ENCODE results near the gene MARCHF3. TPM values are rescaled to one million over a fixed set of nuclear protein-coding genes. Genes with fewer than 3 reads are reported as not detected.
"Not testable (repeated sequence)": the region's sequence is repeated elsewhere in the genome, so short reads cannot be mapped to it uniquely, and the experiment has no call there.

Gene MARCHF3
- total RNA-seq, 6 experiments from 2014 or later = 0.33 to 4.3 (median 0.77) TPM

DNA sequence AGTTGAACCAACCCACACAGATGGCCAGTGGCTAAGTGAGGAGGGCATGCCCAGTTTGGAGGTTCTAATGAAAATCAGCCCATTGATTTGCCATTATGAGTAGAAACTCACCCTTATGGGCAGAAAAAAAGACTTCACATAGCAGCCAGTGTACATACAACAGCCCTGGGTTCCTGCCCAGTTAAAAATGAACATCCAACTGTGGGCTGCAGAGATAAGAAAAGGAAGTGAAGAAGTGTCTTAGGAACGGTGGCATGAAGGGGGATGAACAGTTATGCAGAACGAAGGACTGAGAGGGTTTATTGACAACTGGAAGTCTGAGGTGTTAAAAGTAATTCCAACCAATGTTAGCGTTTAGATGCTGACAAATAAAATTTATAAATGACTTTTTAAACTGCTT is 118.4 kb downstream of the MARCHF3 start:
- H3K36me3 ChIP-seq = no peaks in the 10 kb centered on the region
- ATAC-seq (no peak), DNase-seq (no peak)
- H3K27me3 ChIP-seq = no peaks in the 10 kb centered on the region
- no peaks in the 10 kb centered on the region for H3K4me1 ChIP-seq
- intact Hi-C loops (cut with DNase I) = no loop called here
- H3K27ac ChIP-seq = no peak overlapping the region
- 57% methylated on average over 3 of the region's 3 CpGs for WGBS (ENCODE audit: insufficient coverage, low coverage, low lambda C conversion rate, missing lambda C conversion rate)
- no peak overlapping the region for H3K4me3 ChIP-seq
- TF ChIP-seq, protein P1, sequence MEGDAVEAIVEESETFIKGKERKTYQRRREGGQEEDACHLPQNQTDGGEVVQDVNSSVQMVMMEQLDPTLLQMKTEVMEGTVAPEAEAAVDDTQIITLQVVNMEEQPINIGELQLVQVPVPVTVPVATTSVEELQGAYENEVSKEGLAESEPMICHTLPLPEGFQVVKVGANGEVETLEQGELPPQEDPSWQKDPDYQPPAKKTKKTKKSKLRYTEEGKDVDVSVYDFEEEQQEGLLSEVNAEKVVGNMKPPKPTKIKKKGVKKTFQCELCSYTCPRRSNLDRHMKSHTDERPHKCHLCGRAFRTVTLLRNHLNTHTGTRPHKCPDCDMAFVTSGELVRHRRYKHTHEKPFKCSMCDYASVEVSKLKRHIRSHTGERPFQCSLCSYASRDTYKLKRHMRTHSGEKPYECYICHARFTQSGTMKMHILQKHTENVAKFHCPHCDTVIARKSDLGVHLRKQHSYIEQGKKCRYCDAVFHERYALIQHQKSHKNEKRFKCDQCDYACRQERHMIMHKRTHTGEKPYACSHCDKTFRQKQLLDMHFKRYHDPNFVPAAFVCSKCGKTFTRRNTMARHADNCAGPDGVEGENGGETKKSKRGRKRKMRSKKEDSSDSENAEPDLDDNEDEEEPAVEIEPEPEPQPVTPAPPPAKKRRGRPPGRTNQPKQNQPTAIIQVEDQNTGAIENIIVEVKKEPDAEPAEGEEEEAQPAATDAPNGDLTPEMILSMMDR (IDR thresholded peaks at IDR 0.05) = no peak
- TF ChIP-seq POLR2A (IDR thresholded peaks at IDR 0.05) = no peak
- H3K9me3 ChIP-seq = no peaks in the 10 kb centered on the region

DNA sequence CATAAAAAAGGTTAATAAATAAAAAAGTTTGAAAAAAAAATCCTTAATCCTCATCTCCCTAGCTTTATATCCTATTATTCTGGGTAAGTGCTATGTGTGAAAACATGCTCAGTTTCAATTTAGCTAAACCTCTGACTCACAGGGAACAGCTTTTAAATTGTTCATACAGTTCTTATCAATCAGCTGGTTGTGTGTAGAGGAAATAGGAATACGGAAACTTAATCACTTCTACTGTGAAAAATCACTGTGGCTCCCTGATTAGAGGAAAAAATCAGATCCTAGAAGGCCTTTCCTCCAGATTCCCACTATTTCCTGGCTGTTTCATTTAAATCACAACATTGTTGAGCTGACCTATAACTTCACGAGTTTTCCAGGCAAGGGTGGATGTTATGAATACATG is 120.5 kb downstream of the MARCHF3 start:
- H3K36me3 ChIP-seq = no peaks in the 10 kb centered on the region
- no peaks in the 10 kb centered on the region for H3K9me3 ChIP-seq
- H3K4me1 ChIP-seq = no peaks in the 10 kb centered on the region
- H3K27ac ChIP-seq = no peak overlapping the region
- TF ChIP-seq, protein P1 (IDR thresholded peaks at IDR 0.05) = no peak
- no peak for TF ChIP-seq POLR2A (IDR thresholded peaks at IDR 0.05)
- no peaks in the 10 kb centered on the region for H3K27me3 ChIP-seq
- DNase-seq = no peak
- intact Hi-C loops (cut with DNase I) = no loop called here
- ATAC-seq = peak; percentile 32 to 72 (median 56)
- 81% methylated on average over 2 of the region's 2 CpGs for WGBS (ENCODE audit: insufficient coverage, low coverage, low lambda C conversion rate, missing lambda C conversion rate)
- no peak overlapping the region for H3K4me3 ChIP-seq

DNA sequence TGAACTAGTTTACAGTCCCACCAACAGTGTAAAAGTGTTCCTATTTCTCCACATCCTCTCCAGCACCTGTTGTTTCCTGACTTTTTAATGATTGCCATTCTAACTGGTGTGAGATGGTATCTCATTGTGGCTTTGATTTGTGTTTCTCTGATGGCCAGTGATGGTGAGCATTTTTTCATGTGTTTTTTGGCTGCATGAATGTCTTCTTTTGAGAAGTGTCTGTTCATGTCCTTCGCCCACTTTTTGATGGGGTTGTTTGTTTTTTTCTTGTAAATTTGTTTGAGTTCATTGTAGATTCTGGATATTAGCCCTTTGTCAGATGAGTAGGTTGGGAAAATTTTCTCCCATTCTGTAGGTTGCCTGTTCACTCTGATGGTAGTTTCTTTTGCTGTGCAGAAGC is 126.0 kb downstream of the MARCHF3 start:
- intact Hi-C loops (cut with DNase I); ATAC-seq; DNase-seq; H3K4me3 ChIP-seq; H3K9me3 ChIP-seq; H3K4me1 ChIP-seq; H3K36me3 ChIP-seq; H3K27me3 ChIP-seq; H3K27ac ChIP-seq: not testable (repeated sequence)
- WGBS (ENCODE audit: insufficient coverage, low coverage, low lambda C conversion rate, missing lambda C conversion rate) = no CpG with 5 or more reads among the region's 1 CpG

DNA sequence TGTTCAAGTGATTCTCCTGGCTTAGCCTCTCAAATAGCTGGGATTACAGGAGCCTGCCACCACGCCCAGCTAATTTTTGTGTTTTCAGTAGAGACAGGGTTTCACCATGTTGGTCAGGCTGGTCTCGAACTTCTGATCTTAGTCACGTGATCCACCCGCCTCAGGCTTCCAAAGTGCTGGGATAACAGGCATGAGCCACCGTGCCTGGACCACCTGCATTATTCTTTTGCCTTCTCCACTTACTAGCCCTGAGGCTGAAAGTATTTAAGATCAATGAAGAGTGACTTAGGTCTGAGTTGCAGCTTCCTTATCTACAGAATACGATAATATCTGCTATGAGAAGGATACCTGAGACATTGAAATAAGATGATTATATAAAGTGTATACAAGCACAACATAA is 129.6 kb downstream of the MARCHF3 start:
- Histone ChIP-seq H3K9me3 (no peaks in the 10 kb centered on the region), H3K4me1 (no peaks in the 10 kb centered on the region), H3K4me3 (no peak overlapping the region), H3K27ac (no peak overlapping the region), H3K27me3 (no peaks in the 10 kb centered on the region), H3K36me3 (no peaks in the 10 kb centered on the region)
- no peak for DNase-seq
- 85% methylated on average over 6 of the region's 6 CpGs for WGBS (ENCODE audit: insufficient coverage, low coverage, low lambda C conversion rate, missing lambda C conversion rate)
- no peak for ATAC-seq
- intact Hi-C loops (cut with DNase I) = no loop called here
- TF ChIP-seq POLR2A (IDR thresholded peaks at IDR 0.05) = no peak
- TF ChIP-seq, protein P1 (IDR thresholded peaks at IDR 0.05) = no peak

DNA sequence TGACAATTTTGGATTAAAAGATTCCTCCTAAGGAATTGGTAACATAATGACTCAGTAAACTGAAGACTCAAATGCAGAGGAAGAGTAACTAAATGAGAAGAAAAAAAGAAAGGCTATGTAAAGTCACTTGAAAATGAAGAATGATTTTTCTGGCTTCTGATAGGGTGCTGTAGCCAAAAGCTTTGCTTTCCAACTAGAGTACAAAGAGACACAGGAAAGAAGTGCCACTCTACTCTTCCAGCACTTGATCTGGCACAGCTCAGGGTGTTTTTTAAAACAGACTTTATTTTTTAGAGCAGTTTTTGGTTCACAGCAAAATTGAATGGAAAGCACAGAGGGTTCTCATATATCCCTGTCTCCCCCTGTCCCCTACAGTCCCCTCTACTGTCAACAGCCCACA is 130.9 kb downstream of the MARCHF3 start:
- Histone ChIP-seq H3K27ac (no peak overlapping the region), H3K36me3 (no peaks in the 10 kb centered on the region), H3K4me3 (no peak overlapping the region), H3K4me1 (no peaks in the 10 kb centered on the region), H3K27me3 (no peaks in the 10 kb centered on the region), H3K9me3 (no peaks in the 10 kb centered on the region)
- DNase-seq = no peak
- TF ChIP-seq POLR2A (IDR thresholded peaks at IDR 0.05) = no peak
- TF ChIP-seq, protein P1 (IDR thresholded peaks at IDR 0.05) = no peak
- intact Hi-C loops (cut with DNase I) = no loop called here
- no peak for ATAC-seq

All from right lobe of liver (tissue), 6 donors.